ENCODE data around the gene BRWD1.

The BRWD1 gene

GRCh38 chr21:39312112-39313041 lies 1.1 kb downstream of the BRWD1 start:
- H3K4me2 ChIP-seq: peak overlapping the region; percentile 61 to 93 (median 76)
- peaks cover 26 to 41% (median 35%) of the 10 kb centered on the region in 10 experiments for H3K4me1 ChIP-seq
- peak overlapping the region; percentile 60 to 86 (median 79) for H3K4me3 ChIP-seq
- peaks cover 37 to 47% (median 45%) of the 10 kb centered on the region in 11 experiments for H3K36me3 ChIP-seq
- no peaks in the 10 kb centered on the region for H3K27me3 ChIP-seq
- no peaks in the 10 kb centered on the region for H3K9me3 ChIP-seq (replicated peaks in 1 of 11)
- peak overlapping the region; percentile 90 to 99 (median 97) for H3K9ac ChIP-seq
- no peak for TF ChIP-seq Cebpa-rat (IDR thresholded peaks at IDR 0.05)
- H4K20me1 ChIP-seq: peaks cover 25 to 49% (median 47%) of the 10 kb centered on the region in 11 experiments; a peak in 21 of 22 replicates
- peak overlapping the region; percentile 95 to 100 (median 99); a peak in 21 of 22 replicates for H3K27ac ChIP-seq

GRCh38 chr21:39311164-39311563 lies 2.3 kb downstream of the BRWD1 start:
- Histone ChIP-seq H3K9ac (peak overlapping the region in 3 of 11 experiments; percentile 7 to 28 (median 12); a peak in 3 of 22 replicates), H3K27ac (no peak overlapping the region), H3K4me1 (peaks cover 26 to 39% (median 31%) of the 10 kb centered on the region in 10 experiments), H3K36me3 (peaks cover 40 to 60% (median 54%) of the 10 kb centered on the region in 11 experiments), H3K27me3 (no peaks in the 10 kb centered on the region), H4K20me1 (peaks cover 25 to 59% (median 53%) of the 10 kb centered on the region in 11 experiments; a peak in 21 of 22 replicates), H3K4me2 (peak overlapping the region in 10 of 11 experiments; percentile 57 to 83 (median 74); a peak in 13 of 22 replicates), H3K4me3 (no peak overlapping the region), H3K9me3 (replicated peaks in 1 of 11) (no peaks in the 10 kb centered on the region)
- TF ChIP-seq Cebpa-rat (IDR thresholded peaks at IDR 0.05): no peak

DNA sequence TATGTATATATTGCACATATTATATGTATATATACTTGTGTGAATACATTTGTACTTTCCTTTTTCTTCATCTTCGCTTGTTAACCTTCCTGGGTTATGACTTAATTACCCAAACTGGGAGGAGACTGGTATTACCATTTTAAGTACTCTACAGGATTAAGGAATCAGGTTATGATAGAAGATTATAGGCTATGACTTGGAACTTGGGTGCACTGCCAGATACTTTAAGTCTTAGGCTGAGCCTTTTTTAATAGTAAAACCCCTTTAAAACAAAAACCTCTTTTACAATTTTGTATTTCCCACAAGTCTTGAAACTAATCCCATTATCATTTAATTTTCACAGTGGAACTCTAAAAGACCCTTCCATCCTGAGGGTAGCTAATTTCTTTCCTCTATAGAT lies 6.0 kb downstream of the BRWD1 start:
- H3K27ac ChIP-seq: no peak overlapping the region
- peaks cover 70 to 97% (median 86%) of the 10 kb centered on the region in 11 experiments for H3K36me3 ChIP-seq
- no peak overlapping the region for H3K4me3 ChIP-seq
- TF ChIP-seq Cebpa-rat (IDR thresholded peaks at IDR 0.05): no peak
- no peak overlapping the region for H3K4me2 ChIP-seq
- H3K9me3 ChIP-seq (replicated peaks in 1 of 11): peaks cover 0 to 15% (median 8%) of the 10 kb centered on the region in 11 experiments; a peak in 14 of 22 replicates
- no peaks in the 10 kb centered on the region for H3K27me3 ChIP-seq
- peaks cover 30 to 95% (median 66%) of the 10 kb centered on the region in 11 experiments; a peak in 21 of 22 replicates for H4K20me1 ChIP-seq
- H3K4me1 ChIP-seq: peaks cover 10 to 20% (median 14%) of the 10 kb centered on the region in 10 experiments; a peak in 19 of 20 replicates
- H3K9ac ChIP-seq: no peak overlapping the region

DNA sequence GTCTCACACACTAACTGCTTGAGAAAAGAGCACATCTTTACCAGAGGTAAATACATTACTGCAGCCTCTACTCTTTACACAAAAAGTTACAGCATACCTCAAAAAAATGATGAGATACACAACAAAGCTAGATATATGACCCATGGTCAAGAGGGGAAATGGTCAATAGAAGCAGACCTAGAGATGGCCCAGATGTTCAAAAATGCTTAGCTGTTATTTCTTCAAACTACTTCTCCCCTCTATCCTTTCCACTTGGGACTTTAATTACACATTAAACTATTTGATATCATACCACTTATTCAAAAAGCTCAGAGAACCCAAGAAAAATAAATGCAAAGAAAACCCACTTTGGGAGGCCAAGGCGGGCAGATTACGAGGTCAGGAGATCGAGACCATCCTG lies 12.8 kb downstream of the BRWD1 start:
- Histone ChIP-seq H3K27me3 (no peaks in the 10 kb centered on the region), H3K4me3 (no peak overlapping the region), H3K9ac (no peak overlapping the region), H4K20me1 (peaks cover 12 to 78% (median 56%) of the 10 kb centered on the region in 11 experiments; a peak in 18 of 22 replicates), H3K4me2 (no peak overlapping the region), H3K9me3 (replicated peaks in 1 of 11) (peaks cover 22 to 40% (median 30%) of the 10 kb centered on the region in 11 experiments), H3K36me3 (peaks cover 94 to 100% (median 99%) of the 10 kb centered on the region in 11 experiments), H3K4me1 (no peaks in the 10 kb centered on the region), H3K27ac (no peak overlapping the region)
- TF ChIP-seq Cebpa-rat (IDR thresholded peaks at IDR 0.05): no peak

GRCh38 chr21:39296891-39297290 lies 16.5 kb downstream of the BRWD1 start:
- H3K36me3 ChIP-seq: peaks cover 95 to 100% (median 99%) of the 10 kb centered on the region in 11 experiments
- H3K9me3 ChIP-seq (replicated peaks in 1 of 11): peaks cover 13 to 27% (median 19%) of the 10 kb centered on the region in 11 experiments
- H3K27me3 ChIP-seq: no peaks in the 10 kb centered on the region
- H3K4me3 ChIP-seq: no peak overlapping the region
- no peak overlapping the region for H3K4me2 ChIP-seq
- H3K27ac ChIP-seq: no peak overlapping the region
- H4K20me1 ChIP-seq: peaks cover 12 to 51% (median 46%) of the 10 kb centered on the region in 11 experiments; a peak in 18 of 22 replicates
- TF ChIP-seq Cebpa-rat (IDR thresholded peaks at IDR 0.05): no peak
- no peaks in the 10 kb centered on the region for H3K4me1 ChIP-seq
- no peak overlapping the region for H3K9ac ChIP-seq

DNA sequence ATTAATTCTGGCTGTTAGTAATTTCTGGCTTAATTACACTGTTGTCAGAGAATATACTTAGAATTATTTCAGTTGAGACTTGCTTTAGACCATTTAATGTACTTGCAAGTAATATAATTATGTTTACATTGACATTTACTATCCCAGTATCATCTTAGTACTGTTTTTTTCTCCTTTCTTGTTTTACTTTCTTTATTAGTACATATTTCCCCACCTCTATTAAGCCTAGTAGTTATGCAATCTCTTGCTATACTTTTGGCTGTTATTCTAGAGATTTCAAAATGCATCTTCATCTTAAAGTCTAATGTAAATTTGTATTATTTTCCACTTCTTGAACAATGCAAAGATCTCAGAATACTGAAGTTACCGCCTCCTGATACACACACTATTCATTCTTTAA lies 24.4 kb downstream of the BRWD1 start:
- no peaks in the 10 kb centered on the region for H3K27me3 ChIP-seq
- H3K36me3 ChIP-seq: peaks cover 85 to 100% (median 97%) of the 10 kb centered on the region in 11 experiments
- H3K9me3 ChIP-seq (replicated peaks in 1 of 11): peaks cover 13 to 34% (median 24%) of the 10 kb centered on the region in 11 experiments; a peak in 21 of 22 replicates
- no peak overlapping the region for H3K27ac ChIP-seq
- H3K4me1 ChIP-seq: peaks cover 0 to 16% (median 12%) of the 10 kb centered on the region in 10 experiments; a peak in 10 of 20 replicates
- H3K4me2 ChIP-seq: no peak overlapping the region
- H4K20me1 ChIP-seq: peaks cover 0 to 31% (median 0%) of the 10 kb centered on the region in 11 experiments; a peak in 6 of 22 replicates
- H3K4me3 ChIP-seq: no peak overlapping the region
- no peak overlapping the region for H3K9ac ChIP-seq
- TF ChIP-seq Cebpa-rat (IDR thresholded peaks at IDR 0.05): no peak

DNA sequence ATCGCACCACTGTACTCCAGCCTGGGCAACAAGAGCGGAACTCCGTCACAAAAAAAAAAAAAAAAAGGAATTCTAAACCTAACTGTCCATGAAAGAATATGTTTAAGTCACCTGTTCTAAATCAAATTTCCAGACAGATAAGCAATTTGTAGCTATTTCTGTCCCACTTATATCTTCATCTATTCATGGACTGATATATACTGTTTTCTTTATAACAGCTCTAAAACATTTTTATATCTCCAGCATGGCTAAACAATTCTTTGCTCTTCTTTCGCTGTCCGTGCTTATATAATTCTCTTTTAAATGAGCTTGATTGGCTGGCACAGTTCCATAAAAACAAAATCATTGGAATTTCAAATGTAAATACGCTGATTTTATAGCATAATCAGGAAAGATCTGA lies 30.5 kb downstream of the BRWD1 start:
- H3K4me2 ChIP-seq: no peak overlapping the region
- no peaks in the 10 kb centered on the region for H3K9me3 ChIP-seq (replicated peaks in 1 of 11)
- TF ChIP-seq Cebpa-rat (IDR thresholded peaks at IDR 0.05): no peak
- peaks cover 0 to 16% (median 12%) of the 10 kb centered on the region in 10 experiments; a peak in 10 of 20 replicates for H3K4me1 ChIP-seq
- no peaks in the 10 kb centered on the region for H3K27me3 ChIP-seq
- H3K4me3 ChIP-seq: no peak overlapping the region
- H3K9ac ChIP-seq: no peak overlapping the region
- H4K20me1 ChIP-seq: peaks cover 0 to 15% (median 3%) of the 10 kb centered on the region in 11 experiments; a peak in 10 of 22 replicates
- H3K36me3 ChIP-seq: peaks cover 60 to 100% (median 79%) of the 10 kb centered on the region in 11 experiments
- no peak overlapping the region for H3K27ac ChIP-seq

- Histone ChIP-seq H3K4me2 (no peak overlapping the region), H3K4me1 (peaks cover 0 to 15% (median 12%) of the 10 kb centered on the region in 10 experiments; a peak in 10 of 20 replicates), H3K4me3 (no peak overlapping the region), H3K9me3 (replicated peaks in 1 of 11) (no peaks in the 10 kb centered on the region), H3K9ac (no peak overlapping the region), H3K36me3 (peaks cover 58 to 100% (median 78%) of the 10 kb centered on the region in 11 experiments), H4K20me1 (peaks cover 0 to 19% (median 7%) of the 10 kb centered on the region in 11 experiments; a peak in 10 of 22 replicates), H3K27me3 (no peaks in the 10 kb centered on the region), H3K27ac (no peak overlapping the region)
- TF ChIP-seq Cebpa-rat (IDR thresholded peaks at IDR 0.05): no peak
These were observed 31.6 kb downstream of the BRWD1 start for GRCh38 chr21:39281853-39282252.

DNA sequence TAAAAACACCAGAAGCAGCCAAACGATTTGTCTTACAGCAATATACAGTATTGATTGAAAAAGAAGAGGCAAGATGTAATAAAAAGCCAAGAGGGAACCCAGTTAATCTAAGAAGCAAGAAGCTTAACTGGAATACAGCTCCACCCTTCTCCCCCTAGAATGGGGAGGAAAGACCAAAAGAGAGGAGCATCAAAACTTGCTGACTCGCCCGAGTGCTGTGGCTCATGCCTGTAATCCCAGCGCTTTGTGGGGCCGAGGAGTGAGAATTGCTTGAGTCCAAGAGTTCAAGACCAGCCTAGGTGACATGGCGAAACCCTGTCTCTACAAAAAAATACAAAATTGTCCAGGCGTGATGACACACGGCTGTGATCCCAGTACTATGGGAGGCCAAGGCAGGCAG lies 32.2 kb downstream of the BRWD1 start:
- no peak for TF ChIP-seq Cebpa-rat (IDR thresholded peaks at IDR 0.05)
- Histone ChIP-seq H3K4me2 (no peak overlapping the region), H4K20me1 (peaks cover 0 to 19% (median 7%) of the 10 kb centered on the region in 11 experiments; a peak in 10 of 22 replicates), H3K27ac (no peak overlapping the region), H3K9ac (no peak overlapping the region), H3K27me3 (no peaks in the 10 kb centered on the region), H3K4me1 (peaks cover 0 to 9% (median 6%) of the 10 kb centered on the region in 10 experiments; a peak in 10 of 20 replicates), H3K36me3 (peaks cover 53 to 100% (median 78%) of the 10 kb centered on the region in 11 experiments), H3K9me3 (replicated peaks in 1 of 11) (no peaks in the 10 kb centered on the region), H3K4me3 (no peak overlapping the region)
